A549 treated with CpdA at 1 μM for 4 hours (cell line): ENCODE measurements around the gene RARRES2. TPM values are rescaled to one million over a fixed set of nuclear protein-coding genes. Genes with fewer than 3 reads are reported as not detected.

ENCODE experiments used
- total RNA-seq: library from RNA; stranded (reverse); fragments of 200-300 nt; extraction: Qiagen RNA extraction; gene quantifications from 5 replicates; pipeline ENCODE4 v1.2.3, GENCODE V29; 2022; ENCODE audit warnings: low read depth

The RARRES2 gene
- not detected in 5 replicates for total RNA-seq

DNA sequence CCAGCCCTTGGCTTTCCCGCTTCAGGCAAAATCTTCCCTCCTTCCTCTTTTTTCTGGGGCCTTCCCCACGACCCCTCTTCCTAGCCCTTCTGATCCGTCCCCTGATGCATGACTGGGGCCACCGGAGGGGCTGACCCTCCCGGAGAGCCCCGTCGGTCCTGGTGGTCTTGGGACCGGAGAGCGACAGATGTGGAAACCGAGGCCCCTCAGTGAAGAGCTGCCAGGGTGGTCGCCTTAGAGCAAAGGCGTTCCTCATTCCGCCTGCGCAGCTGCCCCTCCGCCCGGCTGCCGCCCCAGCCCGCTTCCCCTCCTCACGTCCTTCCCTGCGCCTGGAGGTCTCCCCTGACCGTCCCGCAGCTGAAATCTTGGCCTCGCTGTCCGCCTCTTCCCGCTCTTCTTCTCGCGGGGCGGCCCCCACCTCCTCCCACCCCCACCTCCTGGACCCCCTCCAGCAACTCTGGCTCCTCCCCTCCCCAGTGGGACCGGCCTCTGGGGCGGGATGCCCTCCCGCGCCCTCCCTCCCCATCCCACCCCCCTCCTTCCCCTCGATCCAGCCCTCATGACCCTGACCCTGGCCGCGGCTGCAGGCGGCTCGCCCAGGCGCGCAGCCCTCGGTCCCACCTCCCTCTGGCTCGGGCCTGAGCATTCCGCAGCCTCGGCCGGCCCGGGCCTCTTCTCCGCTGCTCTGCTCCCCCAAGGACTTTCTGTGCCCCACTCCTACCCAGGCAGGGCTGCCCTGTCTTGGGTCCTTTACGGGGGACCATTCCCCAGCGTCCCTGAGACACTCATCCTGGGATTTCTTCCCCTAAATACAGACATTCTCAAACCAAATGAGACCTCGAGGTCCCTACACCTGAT lies at the start of gene RARRES2:
Gene RARRES2 (minus strand): TSS at position 367 of the 858 bp plus-strand sequence. CDS start 1,020 bp downstream, outside the sequence.

DNA sequence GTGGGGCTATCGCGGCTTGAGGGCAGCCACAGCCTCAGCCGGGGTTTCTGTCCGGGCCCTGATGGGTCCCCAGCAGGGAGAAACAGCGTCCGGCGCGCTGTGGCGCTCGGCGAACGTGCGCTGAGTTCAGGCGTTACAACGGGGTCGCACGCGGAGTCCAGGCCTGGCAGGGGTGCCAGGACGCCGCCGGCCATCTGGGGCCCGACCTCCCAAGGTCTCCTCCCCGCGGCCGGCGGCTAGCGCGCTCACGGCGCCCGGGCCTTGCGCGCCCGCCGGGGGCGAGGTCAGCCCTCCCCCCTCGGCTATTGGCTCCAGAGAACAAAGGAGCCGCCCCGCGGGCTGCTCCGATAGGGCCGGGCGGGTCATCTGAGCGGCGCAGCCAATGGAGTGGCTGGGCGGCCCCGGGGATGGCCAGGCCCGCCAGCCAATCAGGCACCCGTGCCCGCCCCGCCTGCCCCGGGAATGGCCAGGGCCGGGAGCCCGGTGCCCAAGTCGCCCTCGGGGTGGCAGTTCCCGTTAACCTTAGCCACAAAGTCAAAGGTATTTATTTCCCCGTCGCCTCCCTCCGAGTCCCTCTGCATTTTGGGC lies 37.5 kb upstream of the RARRES2 start, which contains the start of gene ZNF775:
Gene ZNF775 (plus strand): TSS at position 478 of the 588 bp plus-strand sequence. CDS start 9,141 bp downstream, outside the sequence.

DNA sequence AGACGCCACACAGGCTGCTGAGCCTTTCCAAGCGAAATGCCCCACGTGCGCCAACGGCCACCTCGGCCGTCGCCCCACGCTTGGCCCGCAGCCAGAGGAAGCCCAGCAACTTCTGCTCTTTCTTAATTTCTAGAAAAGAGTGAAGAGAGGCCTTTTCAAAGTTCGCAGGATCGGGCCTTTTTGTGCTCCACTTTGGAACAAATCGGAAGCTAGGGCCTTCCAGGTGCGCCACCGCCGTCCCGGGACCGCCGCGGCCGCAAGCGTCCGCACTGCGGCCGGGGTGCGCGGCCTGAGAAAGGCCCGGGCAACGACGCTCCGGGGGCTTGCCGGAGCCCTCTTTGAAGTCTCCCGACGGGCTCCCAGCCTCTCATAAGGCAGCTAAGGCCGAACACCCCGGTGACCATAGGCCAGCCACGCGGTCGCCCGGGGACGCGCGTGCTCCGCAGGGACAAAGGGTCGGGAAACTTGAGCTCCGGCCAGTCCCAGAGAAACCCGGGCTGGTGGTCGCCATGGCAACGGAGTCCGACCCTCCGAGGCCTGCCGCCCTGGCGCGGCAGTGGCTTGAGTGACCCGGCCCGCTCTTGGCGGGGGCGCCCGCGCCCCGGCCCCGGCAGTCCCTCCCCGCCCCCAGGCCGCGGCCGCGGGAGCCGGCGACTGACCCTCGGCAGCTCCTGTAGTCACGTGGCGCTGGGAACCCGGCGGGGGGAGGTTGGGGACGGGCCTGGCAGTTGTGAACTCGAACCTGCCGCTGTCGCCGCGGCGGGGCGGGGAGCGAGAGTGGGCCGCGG lies 26.9 kb upstream of the RARRES2 start, which contains the start of gene REPIN1:
Gene REPIN1 (plus strand): TSS at position 727 of the 788 bp plus-strand sequence. CDS start 890 bp downstream, outside the sequence.

DNA sequence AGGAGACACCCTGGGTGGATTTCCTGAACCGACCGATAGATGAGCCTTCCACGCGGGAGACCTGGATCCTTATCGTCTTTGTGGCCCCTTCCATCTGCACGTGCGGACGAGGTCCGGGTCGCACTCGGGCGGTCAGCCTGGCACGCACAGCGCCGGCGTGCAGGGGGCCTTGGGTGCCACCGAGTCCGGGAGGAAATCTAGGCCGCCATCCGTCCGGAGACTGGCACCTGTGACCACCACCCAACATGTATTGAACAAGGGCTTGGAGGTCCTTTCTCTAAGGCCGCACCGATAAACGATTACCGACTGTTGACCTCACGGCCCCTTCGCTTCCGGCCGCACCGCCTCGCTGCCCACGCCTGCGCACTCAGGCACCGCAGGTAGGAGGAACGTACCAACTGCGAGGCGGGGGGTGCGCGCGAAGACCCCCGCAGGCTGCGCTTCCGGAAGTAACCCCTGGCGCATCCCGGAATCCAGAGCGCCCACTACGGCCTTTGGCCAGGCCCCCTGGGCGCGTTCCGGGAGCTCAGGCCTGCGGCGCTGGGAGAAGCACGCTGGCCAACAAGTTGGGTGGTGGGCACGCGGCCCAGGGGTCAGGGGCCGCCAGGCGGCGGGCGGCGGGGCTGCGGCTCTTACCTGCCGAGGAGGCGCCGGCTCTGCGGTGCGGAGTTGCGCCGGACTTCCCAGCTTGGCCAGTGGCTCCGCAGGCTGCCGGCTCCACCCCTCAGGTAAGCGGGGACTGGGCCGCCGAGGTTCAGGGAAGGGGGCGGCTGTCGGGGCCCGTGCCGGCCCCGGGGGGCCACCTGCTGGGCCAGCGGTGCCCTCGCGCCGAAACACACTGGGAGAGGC lies 18.4 kb downstream of the RARRES2 start, which contains the start of the genes ACTR3C and LRRC61:
Gene ACTR3C (minus strand): TSS at position 713 of the 849 bp plus-strand sequence. CDS start 28,249 bp downstream, outside the sequence.
Gene LRRC61 (plus strand): TSS at position 523 of the 849 bp plus-strand sequence. CDS start 13,507 bp downstream, outside the sequence.

Other genes starting within 250 kb of the RARRES2 start
- 0.03 to 0.34 TPM (median 0.09 TPM) in 4 of 5 replicates, not detected in the other for gene LRRC61, start 18.3 kb downstream of the RARRES2 start, total RNA-seq
- 0.14 TPM in 1 of 5 replicates, not detected in the others for gene ACTR3C, start 18.1 kb downstream of the RARRES2 start, total RNA-seq
- gene REPIN1, start 27.2 kb upstream of the RARRES2 start, total RNA-seq: 66.5 to 90.9 TPM (median 88.2 TPM) in 5 replicates
- gene ZNF775, start 37.7 kb upstream of the RARRES2 start, total RNA-seq: 4.3 to 7.4 TPM (median 6.8 TPM) in 5 replicates
- gene GIMAP8, start 109.0 kb upstream of the RARRES2 start, total RNA-seq: not detected in 5 replicates
- not detected in 5 replicates for gene GIMAP7, start 173.2 kb upstream of the RARRES2 start, total RNA-seq
- gene GIMAP4, start 225.8 kb upstream of the RARRES2 start, total RNA-seq: not detected in 5 replicates